Measurements from ENCODE around the gene HSPA1A. TPM values are rescaled to one million over a fixed set of nuclear protein-coding genes. Genes with fewer than 3 reads are reported as not detected.
A peak's percentile ranks its signal among the peaks of the same experiment; 100 is the strongest.

Gene HSPA1A
- total and polyA plus RNA-seq, 9 of the 15 experiments (the other 6 are each of a cell fraction or from before 2014, with no cell fraction given) = 2.2 to 273 (median 107) TPM

GRCh38 chr6:31837369-31838113 is 22.2 kb downstream of the HSPA1A start (continued):
- TF ChIP-seq ZFX (CRISPR knock-in tag; IDR thresholded peaks at IDR 0.05) = no peak
- TF ChIP-seq MAX (CRISPR knock-in tag; IDR thresholded peaks at IDR 0.05) = no peak
- no peak for TF ChIP-seq CBX1 (IDR thresholded peaks at IDR 0.05; ENCODE audit: low read depth)
- no peak for TF ChIP-seq CBX3 (IDR thresholded peaks at IDR 0.05; ENCODE audit: borderline replicate concordance in 1 of 2, low read length in 2 of 2)
- no peak for TF ChIP-seq MBD1 (CRISPR knock-in tag; IDR thresholded peaks at IDR 0.05)
- no peak for TF ChIP-seq MGA (IDR thresholded peaks at IDR 0.05)
- TF ChIP-seq SRSF1 (IDR thresholded peaks at IDR 0.05; ENCODE audit: low read depth, low read length) = no peak
- no peak for TF ChIP-seq ELF1 (tag; IDR thresholded peaks at IDR 0.05)
- TF ChIP-seq FOXP1 (CRISPR knock-in tag; IDR thresholded peaks at IDR 0.05) = peak; percentile 20; the same call in 1 of the 2 replicates
- TF ChIP-seq CC2D1A (IDR thresholded peaks at IDR 0.05) = no peak
- no peak for TF ChIP-seq MBD2 (IDR thresholded peaks at IDR 0.05; ENCODE audit: borderline replicate concordance, low read depth)
- TF ChIP-seq RUNX1 (IDR thresholded peaks at IDR 0.05; ENCODE audit: low read depth) = no peak
- no peak for TF ChIP-seq BRF1 (IDR thresholded peaks at IDR 0.05; ENCODE audit: borderline replicate concordance, extremely low read depth, insufficient read length)
